NCI-H1694 (cell line): ENCODE results near the gene TRAM2.
"Not testable (repeated sequence)": the region's sequence is repeated elsewhere in the genome, so short reads cannot be mapped to it uniquely, and the experiment has no call there.

Source experiments
- DNase-seq: peaks from one replicate; lab custom pipeline; 2025; lab: John Stamatoyannopoulos, UW

Gene TRAM2

DNA sequence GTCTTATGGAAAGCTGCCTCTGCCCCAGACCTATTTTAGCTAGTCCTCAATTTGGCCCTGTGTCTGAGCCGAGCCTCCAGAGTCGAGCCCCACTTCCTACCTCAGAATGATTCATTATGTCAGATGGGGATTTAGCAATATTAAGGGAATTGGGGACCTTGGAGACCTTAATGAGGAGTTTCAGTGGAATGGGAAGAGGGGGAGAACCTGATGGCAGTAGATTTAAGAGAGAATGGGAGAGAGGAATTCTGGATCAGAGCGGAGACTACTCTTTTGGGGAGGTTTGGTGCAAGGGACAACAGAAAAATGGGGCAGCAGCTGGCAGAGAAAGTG is 93.2 kb downstream of the TRAM2 start:
- DNase-seq = no peak

DNA sequence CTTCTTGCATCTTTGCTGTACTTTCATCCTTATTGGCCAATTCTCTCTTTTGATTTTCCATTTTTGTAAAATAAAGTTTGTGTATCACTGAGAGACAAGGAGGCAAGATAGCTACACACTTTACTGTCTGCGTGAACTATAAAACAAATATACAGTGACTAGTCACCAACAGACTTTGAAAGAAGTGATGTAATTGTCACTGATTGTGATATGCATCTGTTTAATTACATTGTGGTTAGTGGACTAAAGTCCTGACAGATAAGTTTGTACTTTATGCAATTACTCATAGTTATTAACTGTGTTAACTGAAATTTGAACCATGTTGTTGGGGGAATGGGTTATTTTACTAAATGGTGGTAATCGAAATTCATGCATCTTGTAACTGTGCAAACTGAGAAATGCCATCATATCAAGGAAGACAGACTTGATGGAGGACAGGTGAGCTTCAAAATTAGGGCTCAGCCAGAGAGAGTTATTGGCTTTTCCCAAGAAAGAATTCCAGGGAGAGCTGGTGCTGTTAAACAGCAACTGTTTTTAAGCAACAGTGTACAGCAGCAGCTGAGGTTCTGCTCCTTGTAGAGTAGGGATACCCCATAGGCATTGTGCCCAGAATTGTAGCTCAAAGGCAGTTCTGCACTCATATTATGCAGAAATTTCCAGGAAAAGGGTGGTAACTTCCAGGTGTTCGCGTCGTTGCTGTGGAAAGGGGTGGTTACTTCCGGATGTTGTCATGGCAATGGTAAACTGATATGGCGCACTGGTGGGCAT is 93.8 kb downstream of the TRAM2 start:
- DNase-seq = no peak

- DNase-seq = no peak
Measured at GRCh38 chr6:52475307-52475706, 101.6 kb downstream of the TRAM2 start.

- DNase-seq = no peak
Measured at GRCh38 chr6:52474173-52474572, 102.7 kb downstream of the TRAM2 start.

GRCh38 chr6:52461194-52461593 is 115.7 kb downstream of the TRAM2 start:
- DNase-seq = not testable (repeated sequence)

GRCh38 chr6:52457096-52457495 is 119.8 kb downstream of the TRAM2 start:
- no peak for DNase-seq

DNA sequence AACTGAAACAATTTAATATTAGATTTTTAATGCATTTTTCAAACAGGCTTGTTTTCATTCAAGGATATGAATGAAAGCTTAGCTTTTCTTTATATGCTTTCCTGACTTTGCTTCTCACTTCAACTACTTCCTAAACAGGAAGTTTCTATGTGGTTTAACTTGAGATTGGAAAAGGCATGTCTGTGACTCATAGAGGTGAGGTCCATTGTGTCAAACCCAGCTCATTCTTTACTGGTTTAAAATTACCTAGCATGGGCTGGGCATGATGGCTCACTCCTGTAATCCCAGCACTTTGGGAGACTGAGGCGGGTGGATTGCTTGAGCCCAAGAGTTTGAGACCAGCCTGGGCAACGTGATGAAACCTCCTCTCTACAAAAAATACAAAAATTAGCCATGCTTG is 122.3 kb downstream of the TRAM2 start:
- no peak for DNase-seq
